Chondrocyte (in vitro differentiated cells): ENCODE results near the gene ISM2. TPM values are rescaled to one million over a fixed set of nuclear protein-coding genes. Genes with fewer than 3 reads are reported as not detected.
A peak's percentile ranks its signal among the peaks of the same experiment; 100 is the strongest.

Source experiments
- DNase-seq: peaks from one replicate; pipeline ENCODE4 v3.0.0; 2021; ENCODE audit warnings: mixed read lengths, low spot score
- H3K27ac Mint-ChIP-seq: one replicate; pipeline ENCODE4 v1.8.0; 2021; ENCODE audit warnings: mild to moderate bottlenecking, moderate library complexity, mixed read lengths; ENCODE audit not compliant: unreplicated experiment
- H3K27me3 Mint-ChIP-seq: 2 replicates; pipeline ENCODE4 v1.8.0; 2021; ENCODE audit warnings: low read depth, mixed read lengths
- H3K36me3 Mint-ChIP-seq: 2 replicates; pipeline ENCODE4 v1.8.0; 2021; ENCODE audit warnings: low read depth, mixed read lengths
- H3K4me1 Mint-ChIP-seq: 2 replicates; pipeline ENCODE4 v1.8.0; 2021; ENCODE audit warnings: low read depth, mild to moderate bottlenecking, mixed read lengths
- H3K4me3 Mint-ChIP-seq: one replicate; pipeline ENCODE4 v1.8.0; 2021; ENCODE audit warnings: mild to moderate bottlenecking, moderate library complexity, mixed read lengths; ENCODE audit not compliant: unreplicated experiment
- H3K9me3 Mint-ChIP-seq: 2 replicates; pipeline ENCODE4 v1.8.0; 2021; ENCODE audit warnings: low read depth, mixed read lengths
- CTCF ChIP-seq: fragments of 200-600 bp; sonication (generic); IDR thresholded peaks from 2 replicates; pipeline ENCODE4 v1.5.0; 2021; ENCODE audit warnings: antibody characterized with exemption, mild to moderate bottlenecking, moderate library complexity
- total RNA-seq: library from RNA; stranded (reverse); gene quantifications from 3 replicates; pipeline ENCODE4 v1.2.1, GENCODE V29; 2021

Gene ISM2
- total RNA-seq, 1 donor from 2014 or later = 0.20 TPM

GRCh38 chr14:77457115-77457521, 41.5 kb downstream of the ISM2 start:
- DNase-seq = no peak
- H3K4me3 Mint-ChIP-seq = peak overlapping the region; percentile 100
- peak; percentile 23 for TF ChIP-seq CTCF
- H3K27me3 Mint-ChIP-seq = no peaks in the 10 kb centered on the region
- H3K27ac Mint-ChIP-seq = peak overlapping the region; percentile 100
- H3K9me3 Mint-ChIP-seq = no peaks in the 10 kb centered on the region
- H3K4me1 Mint-ChIP-seq = peaks cover 30% of the 10 kb centered on the region
- peaks cover 25% of the 10 kb centered on the region for H3K36me3 Mint-ChIP-seq

GRCh38 chr14:77455966-77456640, 42.5 kb downstream of the ISM2 start:
- peaks cover 30% of the 10 kb centered on the region for H3K4me1 Mint-ChIP-seq
- H3K27me3 Mint-ChIP-seq = no peaks in the 10 kb centered on the region
- no peak overlapping the region for H3K27ac Mint-ChIP-seq
- peaks cover 24% of the 10 kb centered on the region for H3K36me3 Mint-ChIP-seq
- no peak for TF ChIP-seq CTCF
- peak overlapping the region; percentile 100 for H3K4me3 Mint-ChIP-seq
- no peak for DNase-seq
- H3K9me3 Mint-ChIP-seq = no peaks in the 10 kb centered on the region

GRCh38 chr14:77442196-77442595, 56.4 kb downstream of the ISM2 start:
- Mint-ChIP-seq H3K4me3 (no peak overlapping the region), H3K4me1 (no peaks in the 10 kb centered on the region), H3K9me3 (no peaks in the 10 kb centered on the region), H3K27me3 (no peaks in the 10 kb centered on the region), H3K27ac (no peak overlapping the region), H3K36me3 (peaks cover 33% of the 10 kb centered on the region)
- DNase-seq = no peak
- TF ChIP-seq CTCF = no peak

- Mint-ChIP-seq H3K36me3 (peaks cover 50% of the 10 kb centered on the region), H3K4me1 (no peaks in the 10 kb centered on the region), H3K27ac (no peak overlapping the region), H3K9me3 (no peaks in the 10 kb centered on the region), H3K4me3 (no peak overlapping the region), H3K27me3 (no peaks in the 10 kb centered on the region)
- no peak for TF ChIP-seq CTCF
- no peak for DNase-seq
These were observed 58.8 kb downstream of the ISM2 start for GRCh38 chr14:77439861-77440260.

- H3K4me3 Mint-ChIP-seq = no peak overlapping the region
- no peak overlapping the region for H3K27ac Mint-ChIP-seq
- no peak for DNase-seq
- H3K4me1 Mint-ChIP-seq = no peaks in the 10 kb centered on the region
- H3K27me3 Mint-ChIP-seq = no peaks in the 10 kb centered on the region
- no peak for TF ChIP-seq CTCF
- no peaks in the 10 kb centered on the region for H3K9me3 Mint-ChIP-seq
- peaks cover 55% of the 10 kb centered on the region for H3K36me3 Mint-ChIP-seq
These were observed 60.0 kb downstream of the ISM2 start for GRCh38 chr14:77438596-77438995.
